A549 (cell line): ENCODE results near the gene SCYL1. TPM values are rescaled to one million over a fixed set of nuclear protein-coding genes. Genes with fewer than 3 reads are reported as not detected.

ENCODE experiments used
- ATAC-seq, 2 experiments: fragments of 200-7000 bp in 1 of 2; fragments of >200 bp in 1 of 2; cut with Nextera tagmentation in 1 of 2; cut with Tn5 transposase in 1 of 2; 3 replicates each; pipeline versions ENCODE4 v1.8.0 to v1.9.1; 2018 to 2020; ENCODE audit warnings: mild to moderate bottlenecking in 1 of 2, moderate library complexity in 1 of 2
- CTCF ChIA-PET: fragments of 300-600 bp; sonication (Branson Sonifier 250); formaldehyde crosslinking; extraction: SDS; loops from one replicate; lab custom pipeline; 2021; ENCODE audit warnings: antibody characterized with exemption, inconsistent platforms; lab: Yijun Ruan, JAX
- POLR2A ChIA-PET: fragments of 350-600 bp; formaldehyde crosslinking; extraction: SDS; loops from one replicate; lab custom pipeline; 2021; ENCODE audit warnings: antibody characterized with exemption, inconsistent platforms; lab: Yijun Ruan, JAX
- DNase-seq, 2 experiments: peaks; one replicate each; pipeline versions ENCODE4 v3.0.0 to v3.0.0-alpha.2; 2011 to 2016; ENCODE audit warnings: low read depth in 1 of 2, low spot score in 1 of 2
- FAIRE-seq: peaks from 2 replicates; lab custom pipeline; 2011; peaks lifted over from hg19 to GRCh38; lab: Jason Lieb, UNC
- H3K27ac ChIP-seq, 2 experiments: fragments of >200 bp; sonication (Bioruptor Twin); formaldehyde crosslinking; 3 replicates each; pipeline ENCODE4 v1.5.1; 2016 to 2017
- H3K4me1 ChIP-seq: fragments of >200 bp; sonication (Bioruptor Twin); formaldehyde crosslinking; 3 replicates; pipeline ENCODE4 v1.6.1; 2016
- H3K4me2 ChIP-seq: fragments of >200 bp; sonication (Bioruptor Twin); formaldehyde crosslinking; 3 replicates; pipeline ENCODE4 v1.6.1; 2016
- H3K4me3 ChIP-seq: fragments of >200 bp; sonication (Bioruptor Twin); formaldehyde crosslinking; 3 replicates; pipeline ENCODE4 v1.5.1; 2016
- H3K9me3 ChIP-seq: fragments of >200 bp; sonication (Bioruptor Twin); formaldehyde crosslinking; 3 replicates; pipeline ENCODE4 v1.6.1; 2016
- BHLHE40 ChIP-seq: IDR thresholded peaks from 2 replicates; pipeline ENCODE4 v1.6.1; 2012; ENCODE audit warnings: low read depth, low read length, inconsistent platforms
- CBX2 ChIP-seq: fragments of 200-600 bp; sonication (generic); IDR thresholded peaks from 2 replicates; pipeline ENCODE4 v1.6.1; 2016; ENCODE audit warnings: low read depth, mild to moderate bottlenecking, borderline replicate concordance
- CHD4 ChIP-seq: fragments of 200-600 bp; sonication (generic); IDR thresholded peaks from 2 replicates; pipeline ENCODE4 v1.6.1; 2016; ENCODE audit warnings: antibody characterized with exemption, mild to moderate bottlenecking, borderline replicate concordance
- EP300 ChIP-seq, 2 experiments: fragments of >200 bp; sonication (Bioruptor Twin); formaldehyde crosslinking; IDR thresholded peaks; 2 replicates in 1 of 2; 3 replicates in 1 of 2; pipeline ENCODE4 v1.6.1; 2016 to 2017
- FOSB ChIP-seq: fragments of 250-450 bp; sonication (Bioruptor Pico); IDR thresholded peaks from 2 replicates; pipeline ENCODE4 v1.5.0; 2020; ENCODE audit warnings: mild to moderate bottlenecking, moderate library complexity
- GATA3 ChIP-seq: IDR thresholded peaks from 2 replicates; pipeline ENCODE4 v1.6.1; 2012; ENCODE audit warnings: borderline replicate concordance
- HEYL ChIP-seq: fragments of 250-450 bp; sonication (Bioruptor Pico); IDR thresholded peaks from 2 replicates; pipeline ENCODE4 v1.8.0; 2021; ENCODE audit warnings: mild to moderate bottlenecking, moderate library complexity
- HOXA7 ChIP-seq: fragments of 250-450 bp; sonication (Bioruptor Pico); IDR thresholded peaks from 2 replicates; pipeline ENCODE4 v1.5.0; 2020; ENCODE audit warnings: mild to moderate bottlenecking, moderate library complexity
- HOXB5 ChIP-seq: fragments of 250-450 bp; sonication (Bioruptor Pico); IDR thresholded peaks from 2 replicates; pipeline ENCODE4 v1.5.0; 2020; ENCODE audit warnings: mild to moderate bottlenecking, moderate library complexity
- JUN ChIP-seq, 2 experiments: fragments of >200 bp; sonication (Bioruptor Twin); formaldehyde crosslinking; IDR thresholded peaks; 2 replicates in 1 of 2; 3 replicates in 1 of 2; pipeline ENCODE4 v1.6.1; 2016 to 2017
- KDM5A ChIP-seq: fragments of 200-600 bp; sonication (generic); IDR thresholded peaks from 2 replicates; pipeline ENCODE4 v1.6.1; 2016; ENCODE audit warnings: antibody characterized with exemption, mild to moderate bottlenecking
- MAZ ChIP-seq: fragments of 150-350 bp; IDR thresholded peaks from 2 replicates; pipeline ENCODE4 v1.6.1; 2014; ENCODE audit warnings: antibody characterized with exemption, low read depth, low read length, borderline replicate concordance
- NPAS2 ChIP-seq: fragments of 250-450 bp; sonication (Bioruptor Pico); IDR thresholded peaks from 2 replicates; pipeline ENCODE4 v1.8.0; 2022; ENCODE audit warnings: mild to moderate bottlenecking, moderate library complexity, borderline replicate concordance
- PHF8 ChIP-seq: fragments of 200-600 bp; sonication (generic); IDR thresholded peaks from 2 replicates; pipeline ENCODE4 v1.6.1; 2016; ENCODE audit warnings: low read depth, mild to moderate bottlenecking, antibody characterized with exemption, moderate library complexity, borderline replicate concordance
- POLR2A ChIP-seq: IDR thresholded peaks from 2 replicates; pipeline ENCODE4 v1.6.1; 2012; ENCODE audit warnings: mild to moderate bottlenecking, low read length
- POLR2AphosphoS2 ChIP-seq: conservative IDR thresholded peaks from 2 replicates; pipeline ENCODE4 v1.6.1; 2012; ENCODE audit warnings: low read length, improper control_type of control experiment, inconsistent platforms
- RAD21 ChIP-seq, 2 experiments: fragments of >200 bp in 1 of 2; sonication (Bioruptor Twin) in 1 of 2; formaldehyde crosslinking in 1 of 2; IDR thresholded peaks in 1 of 2; conservative IDR thresholded peaks in 1 of 2; 2 replicates in 1 of 2; 3 replicates in 1 of 2; pipeline ENCODE4 v1.6.1; 2012 to 2018; ENCODE audit warnings: inconsistent platforms in 1 of 2
- RARB ChIP-seq: fragments of 250-450 bp; sonication (Bioruptor Pico); IDR thresholded peaks from 2 replicates; pipeline ENCODE4 v1.8.0; 2021; ENCODE audit warnings: mild to moderate bottlenecking, moderate library complexity
- RFX5 ChIP-seq: fragments of 450-650 bp; IDR thresholded peaks from 2 replicates; pipeline ENCODE4 v1.7.1; 2014; ENCODE audit warnings: antibody characterized with exemption, mild to moderate bottlenecking, moderate library complexity
- RNF2 ChIP-seq: fragments of 200-600 bp; sonication (generic); IDR thresholded peaks from 2 replicates; pipeline ENCODE4 v1.6.1; 2016; ENCODE audit warnings: low read depth, mild to moderate bottlenecking, antibody characterized with exemption, moderate library complexity, borderline replicate concordance
- TFCP2L1 ChIP-seq: fragments of 250-450 bp; sonication (Bioruptor Pico); IDR thresholded peaks from 2 replicates; pipeline ENCODE4 v1.5.0; 2021; ENCODE audit warnings: mild to moderate bottlenecking
- TP53 ChIP-seq: fragments of 250-450 bp; sonication (Bioruptor Pico); IDR thresholded peaks from 2 replicates; pipeline ENCODE4 v1.5.0; 2021; ENCODE audit warnings: mild to moderate bottlenecking, moderate library complexity
- ZFP36 ChIP-seq: fragments of 450-650 bp; IDR thresholded peaks from 2 replicates; pipeline ENCODE4 v1.6.1; 2014; ENCODE audit warnings: borderline replicate concordance; ENCODE audit not compliant: partially characterized antibody
- WGBS: methylation state at CpG from one replicate; pipeline ENCODE4 v1.1.6; 2017; ENCODE audit errors: missing lambda C conversion rate; 5-methylcytosine and 5-hydroxymethylcytosine counted together
- polyA plus RNA-seq, 4 experiments: library from polyadenylated mRNA; depleted of rRNA in 3 of 4; stranded (reverse); fragments of >200 nt; fragmentation: RNase III in 1 of 4; extraction: RNeasy Plus Mini Kit Qiagen cat#74134 plus additional on column Dnase treatment in 1 of 4; gene quantifications; 2 replicates in 3 of 4; 3 replicates in 1 of 4; pipeline ENCODE4 v1.2.3, GENCODE V29; 2011 to 2017
- TF ChIP-seq, protein P1 (sequence below): IDR thresholded peaks from 2 replicates; pipeline ENCODE4 v1.6.1; 2012
- TF ChIP-seq, protein P2 (sequence below): fragments of 250-450 bp; sonication (Bioruptor Pico); IDR thresholded peaks from 2 replicates; pipeline ENCODE4 v1.5.0; 2021; ENCODE audit warnings: mild to moderate bottlenecking, moderate library complexity, borderline replicate concordance
- TF ChIP-seq, protein P3 (sequence below): fragments of >200 bp; sonication (Bioruptor Twin); formaldehyde crosslinking; IDR thresholded peaks from 2 replicates; pipeline ENCODE4 v1.6.1; 2016
- TF ChIP-seq, protein P4 (sequence below): fragments of >200 bp; sonication (Bioruptor Twin); formaldehyde crosslinking; IDR thresholded peaks from 3 replicates; pipeline ENCODE4 v1.6.1; 2016
- TF ChIP-seq, protein P5 (sequence below): fragments of 250-450 bp; sonication (Bioruptor Pico); IDR thresholded peaks from 2 replicates; pipeline ENCODE4 v1.5.0; 2020; ENCODE audit warnings: low read depth, mild to moderate bottlenecking, moderate library complexity

The SCYL1 gene
- polyA plus RNA-seq, 2 of the 4 experiments (the other 2 are of a cell fraction) = 30.8 to 46.8 TPM

DNA sequence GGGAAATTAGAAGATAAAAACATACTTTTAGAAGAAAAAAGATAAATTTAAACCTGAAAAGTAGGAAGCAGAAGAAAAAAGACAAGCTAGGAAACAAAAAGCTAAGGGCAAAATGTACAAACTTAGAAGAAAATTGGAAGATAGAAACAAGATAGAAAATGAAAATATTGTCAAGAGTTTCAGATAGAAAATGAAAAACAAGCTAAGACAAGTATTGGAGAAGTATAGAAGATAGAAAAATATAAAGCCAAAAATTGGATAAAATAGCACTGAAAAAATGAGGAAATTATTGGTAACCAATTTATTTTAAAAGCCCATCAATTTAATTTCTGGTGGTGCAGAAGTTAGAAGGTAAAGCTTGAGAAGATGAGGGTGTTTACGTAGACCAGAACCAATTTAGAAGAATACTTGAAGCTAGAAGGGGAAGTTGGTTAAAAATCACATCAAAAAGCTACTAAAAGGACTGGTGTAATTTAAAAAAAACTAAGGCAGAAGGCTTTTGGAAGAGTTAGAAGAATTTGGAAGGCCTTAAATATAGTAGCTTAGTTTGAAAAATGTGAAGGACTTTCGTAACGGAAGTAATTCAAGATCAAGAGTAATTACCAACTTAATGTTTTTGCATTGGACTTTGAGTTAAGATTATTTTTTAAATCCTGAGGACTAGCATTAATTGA lies 25.0 kb upstream of the SCYL1 start:
- ATAC-seq (no peak), DNase-seq (no peak), FAIRE-seq (no peak)
- ChIA-PET CTCF (interaction anchor here (0.8 to 30.0 kb wide), 6 partner anchors 9 to 117 kb away, joined by 3 to 947 read pairs (median 16); partner anchors contain the start of gene SLC25A45), POLR2A (interaction anchor here (0.7 to 26.7 kb wide), 14 partner anchors 8 to 117 kb away, joined by 3 to 1006 read pairs (median 8); partner anchors contain the start of genes FAM89B, NEAT1, PCNX3 and SCYL1)
- Histone ChIP-seq H3K4me3 (peak overlapping the region; percentile 90), H3K4me1 (peaks cover 29% of the 10 kb centered on the region), H3K4me2 (peak overlapping the region; percentile 84), H3K27ac (peak overlapping the region; percentile 98 to 100), H3K9me3 (no peaks in the 10 kb centered on the region)
- TF ChIP-seq TFCP2L1 (CRISPR knock-in tag) = no peak
- TF ChIP-seq RARB (CRISPR knock-in tag) = peak; percentile 95
- peak; percentile 37 for TF ChIP-seq HOXB5 (CRISPR knock-in tag)
- TF ChIP-seq CBX2 = no peak
- TF ChIP-seq, protein P1, sequence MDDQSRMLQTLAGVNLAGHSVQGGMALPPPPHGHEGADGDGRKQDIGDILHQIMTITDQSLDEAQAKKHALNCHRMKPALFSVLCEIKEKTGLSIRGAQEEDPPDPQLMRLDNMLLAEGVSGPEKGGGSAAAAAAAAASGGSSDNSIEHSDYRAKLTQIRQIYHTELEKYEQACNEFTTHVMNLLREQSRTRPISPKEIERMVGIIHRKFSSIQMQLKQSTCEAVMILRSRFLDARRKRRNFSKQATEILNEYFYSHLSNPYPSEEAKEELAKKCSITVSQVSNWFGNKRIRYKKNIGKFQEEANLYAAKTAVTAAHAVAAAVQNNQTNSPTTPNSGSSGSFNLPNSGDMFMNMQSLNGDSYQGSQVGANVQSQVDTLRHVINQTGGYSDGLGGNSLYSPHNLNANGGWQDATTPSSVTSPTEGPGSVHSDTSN = 0 out of 2 replicates have a peak, but pooled peaks have one; percentile 15
- TF ChIP-seq PHF8 = peak; percentile 12; the same call in 1 of the 2 replicates
- TF ChIP-seq, protein P2, sequence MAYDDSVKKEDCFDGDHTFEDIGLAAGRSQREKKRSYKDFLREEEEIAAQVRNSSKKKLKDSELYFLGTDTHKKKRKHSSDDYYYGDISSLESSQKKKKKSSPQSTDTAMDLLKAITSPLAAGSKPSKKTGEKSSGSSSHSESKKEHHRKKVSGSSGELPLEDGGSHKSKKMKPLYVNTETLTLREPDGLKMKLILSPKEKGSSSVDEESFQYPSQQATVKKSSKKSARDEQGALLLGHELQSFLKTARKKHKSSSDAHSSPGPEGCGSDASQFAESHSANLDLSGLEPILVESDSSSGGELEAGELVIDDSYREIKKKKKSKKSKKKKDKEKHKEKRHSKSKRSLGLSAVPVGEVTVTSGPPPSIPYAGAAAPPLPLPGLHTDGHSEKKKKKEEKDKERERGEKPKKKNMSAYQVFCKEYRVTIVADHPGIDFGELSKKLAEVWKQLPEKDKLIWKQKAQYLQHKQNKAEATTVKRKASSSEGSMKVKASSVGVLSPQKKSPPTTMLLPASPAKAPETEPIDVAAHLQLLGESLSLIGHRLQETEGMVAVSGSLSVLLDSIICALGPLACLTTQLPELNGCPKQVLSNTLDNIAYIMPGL (CRISPR knock-in tag) = peak; percentile 75; the same call in 1 of the 2 replicates
- WGBS = 0% methylated on average over 3 of the region's 3 CpGs

DNA sequence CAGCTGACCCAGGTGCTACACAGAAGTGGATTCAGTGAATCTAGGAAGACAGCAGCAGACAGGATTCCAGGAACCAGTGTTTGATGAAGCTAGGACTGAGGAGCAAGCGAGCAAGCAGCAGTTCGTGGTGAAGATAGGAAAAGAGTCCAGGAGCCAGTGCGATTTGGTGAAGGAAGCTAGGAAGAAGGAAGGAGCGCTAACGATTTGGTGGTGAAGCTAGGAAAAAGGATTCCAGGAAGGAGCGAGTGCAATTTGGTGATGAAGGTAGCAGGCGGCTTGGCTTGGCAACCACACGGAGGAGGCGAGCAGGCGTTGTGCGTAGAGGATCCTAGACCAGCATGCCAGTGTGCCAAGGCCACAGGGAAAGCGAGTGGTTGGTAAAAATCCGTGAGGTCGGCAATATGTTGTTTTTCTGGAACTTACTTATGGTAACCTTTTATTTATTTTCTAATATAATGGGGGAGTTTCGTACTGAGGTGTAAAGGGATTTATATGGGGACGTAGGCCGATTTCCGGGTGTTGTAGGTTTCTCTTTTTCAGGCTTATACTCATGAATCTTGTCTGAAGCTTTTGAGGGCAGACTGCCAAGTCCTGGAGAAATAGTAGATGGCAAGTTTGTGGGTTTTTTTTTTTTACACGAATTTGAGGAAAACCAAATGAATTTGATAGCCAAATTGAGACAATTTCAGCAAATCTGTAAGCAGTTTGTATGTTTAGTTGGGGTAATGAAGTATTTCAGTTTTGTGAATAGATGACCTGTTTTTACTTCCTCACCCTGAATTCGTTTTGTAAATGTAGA lies 24.3 kb upstream of the SCYL1 start:
- H3K9me3 ChIP-seq = no peaks in the 10 kb centered on the region
- no peak for ATAC-seq
- no peak for FAIRE-seq
- peaks cover 24% of the 10 kb centered on the region for H3K4me1 ChIP-seq
- DNase-seq = peak in 1 of 2 experiments; percentile 69
- under 1% methylated on average over 20 of the region's 20 CpGs for WGBS
- POLR2A ChIA-PET = interaction anchor here (0.7 to 26.7 kb wide), 13 partner anchors 7 to 117 kb away, joined by 3 to 1006 read pairs (median 7); partner anchors contain the start of genes FAM89B, NEAT1 and PCNX3
- peak overlapping the region; percentile 98 to 100 for H3K27ac ChIP-seq
- peak overlapping the region; percentile 90 for H3K4me3 ChIP-seq
- H3K4me2 ChIP-seq = peak overlapping the region; percentile 84
- CTCF ChIA-PET = interaction anchor here (0.8 to 30.0 kb wide), 6 partner anchors 9 to 118 kb away, joined by 3 to 947 read pairs (median 16); partner anchors contain the start of gene SLC25A45
- peak; percentile 25; the same call in 1 of the 2 replicates for TF ChIP-seq MAZ
- TF ChIP-seq RNF2 = no peak
- no peak for TF ChIP-seq CHD4
- TF ChIP-seq, protein P3, sequence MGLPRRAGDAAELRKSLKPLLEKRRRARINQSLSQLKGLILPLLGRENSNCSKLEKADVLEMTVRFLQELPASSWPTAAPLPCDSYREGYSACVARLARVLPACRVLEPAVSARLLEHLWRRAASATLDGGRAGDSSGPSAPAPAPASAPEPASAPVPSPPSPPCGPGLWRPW = no peak
- peak; percentile 82 for TF ChIP-seq POLR2A
- no peak for TF ChIP-seq NPAS2 (CRISPR knock-in tag)
- peak; percentile 2; the same call in 1 of the 2 replicates for TF ChIP-seq HOXB5 (CRISPR knock-in tag)
- TF ChIP-seq PHF8 = no peak
- no peak for TF ChIP-seq RFX5
- TF ChIP-seq TFCP2L1 (CRISPR knock-in tag) = peak; percentile 94
- TF ChIP-seq EP300 (IDR thresholded peaks at IDR 0.05) = no peak
- TF ChIP-seq CBX2 = no peak
- TF ChIP-seq, protein P4, sequence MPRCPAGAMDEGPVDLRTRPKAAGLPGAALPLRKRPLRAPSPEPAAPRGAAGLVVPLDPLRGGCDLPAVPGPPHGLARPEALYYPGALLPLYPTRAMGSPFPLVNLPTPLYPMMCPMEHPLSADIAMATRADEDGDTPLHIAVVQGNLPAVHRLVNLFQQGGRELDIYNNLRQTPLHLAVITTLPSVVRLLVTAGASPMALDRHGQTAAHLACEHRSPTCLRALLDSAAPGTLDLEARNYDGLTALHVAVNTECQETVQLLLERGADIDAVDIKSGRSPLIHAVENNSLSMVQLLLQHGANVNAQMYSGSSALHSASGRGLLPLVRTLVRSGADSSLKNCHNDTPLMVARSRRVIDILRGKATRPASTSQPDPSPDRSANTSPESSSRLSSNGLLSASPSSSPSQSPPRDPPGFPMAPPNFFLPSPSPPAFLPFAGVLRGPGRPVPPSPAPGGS = 0 out of 3 replicates have a peak, but pooled peaks have one; percentile 34
- no peak for TF ChIP-seq GATA3
- peak; percentile 97 for TF ChIP-seq FOSB (CRISPR knock-in tag)
- TF ChIP-seq KDM5A = no peak
- no peak for TF ChIP-seq BHLHE40
- peak; percentile 98 for TF ChIP-seq TP53 (CRISPR knock-in tag)
- TF ChIP-seq JUN (IDR thresholded peaks at IDR 0.05) = peak; percentile 12 to 94; a peak in 4 of 5 replicates
- no peak for TF ChIP-seq HEYL (CRISPR knock-in tag)
- no peak for TF ChIP-seq ZFP36
- peak; percentile 85; the same call in 1 of the 2 replicates for TF ChIP-seq POLR2AphosphoS2
- TF ChIP-seq, protein P5, sequence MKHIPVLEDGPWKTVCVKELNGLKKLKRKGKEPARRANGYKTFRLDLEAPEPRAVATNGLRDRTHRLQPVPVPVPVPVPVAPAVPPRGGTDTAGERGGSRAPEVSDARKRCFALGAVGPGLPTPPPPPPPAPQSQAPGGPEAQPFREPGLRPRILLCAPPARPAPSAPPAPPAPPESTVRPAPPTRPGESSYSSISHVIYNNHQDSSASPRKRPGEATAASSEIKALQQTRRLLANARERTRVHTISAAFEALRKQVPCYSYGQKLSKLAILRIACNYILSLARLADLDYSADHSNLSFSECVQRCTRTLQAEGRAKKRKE (CRISPR knock-in tag) = peak; percentile 74; the same call in 1 of the 2 replicates
- no peak for TF ChIP-seq RAD21 (conservative IDR thresholded peaks at IDR 0.05 in 1 of 2, IDR thresholded peaks at IDR 0.05 in 1 of 2)
- TF ChIP-seq HOXA7 (CRISPR knock-in tag) = peak; percentile 98
